ENCODE measurements around the gene NHLRC4. TPM values are rescaled to one million over a fixed set of nuclear protein-coding genes. Genes with fewer than 3 reads are reported as not detected.
A peak's percentile ranks its signal among the peaks of the same experiment; 100 is the strongest.

NHLRC4 gene
- total and polyA plus RNA-seq, 2 of the 13 experiments (the other 11 are each of a cell fraction or from before 2014, with no cell fraction given): 0.40 to 0.59 TPM

GRCh38 chr16:559021-559380 lies 7.8 kb upstream of the NHLRC4 start (continued):
- TF ChIP-seq, protein P1, sequence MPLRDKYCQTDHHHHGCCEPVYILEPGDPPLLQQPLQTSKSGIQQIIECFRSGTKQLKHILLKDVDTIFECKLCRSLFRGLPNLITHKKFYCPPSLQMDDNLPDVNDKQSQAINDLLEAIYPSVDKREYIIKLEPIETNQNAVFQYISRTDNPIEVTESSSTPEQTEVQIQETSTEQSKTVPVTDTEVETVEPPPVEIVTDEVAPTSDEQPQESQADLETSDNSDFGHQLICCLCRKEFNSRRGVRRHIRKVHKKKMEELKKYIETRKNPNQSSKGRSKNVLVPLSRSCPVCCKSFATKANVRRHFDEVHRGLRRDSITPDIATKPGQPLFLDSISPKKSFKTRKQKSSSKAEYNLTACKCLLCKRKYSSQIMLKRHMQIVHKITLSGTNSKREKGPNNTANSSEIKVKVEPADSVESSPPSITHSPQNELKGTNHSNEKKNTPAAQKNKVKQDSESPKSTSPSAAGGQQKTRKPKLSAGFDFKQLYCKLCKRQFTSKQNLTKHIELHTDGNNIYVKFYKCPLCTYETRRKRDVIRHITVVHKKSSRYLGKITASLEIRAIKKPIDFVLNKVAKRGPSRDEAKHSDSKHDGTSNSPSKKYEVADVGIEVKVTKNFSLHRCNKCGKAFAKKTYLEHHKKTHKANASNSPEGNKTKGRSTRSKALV (CRISPR knock-in tag; IDR thresholded peaks at IDR 0.05): 0 out of 2 replicates have a peak, but pooled peaks have one; percentile 19
- TF ChIP-seq MTA1 (CRISPR knock-in tag; IDR thresholded peaks at IDR 0.05; ENCODE audit: borderline replicate concordance): peak; percentile 3; the same call in 1 of the 2 replicates
- TF ChIP-seq, protein P2, sequence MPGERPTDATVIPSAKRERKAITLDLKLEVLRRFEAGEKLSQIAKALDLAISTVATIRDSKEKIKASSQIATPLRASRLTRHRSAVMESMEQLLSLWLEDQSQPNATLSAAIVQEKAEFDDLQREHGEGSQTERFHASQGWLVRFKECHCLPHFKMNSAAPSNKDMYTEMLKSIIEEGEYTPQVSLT (CRISPR knock-in tag; IDR thresholded peaks at IDR 0.05; ENCODE audit: borderline replicate concordance, low read depth): no peak
- no peak for TF ChIP-seq ZNF724P (CRISPR knock-in tag; IDR thresholded peaks at IDR 0.05; ENCODE audit: borderline replicate concordance)
- TF ChIP-seq THRA (CRISPR knock-in tag; IDR thresholded peaks at IDR 0.05; ENCODE audit: borderline replicate concordance): no peak
- no peak for TF ChIP-seq SP5 (CRISPR knock-in tag; IDR thresholded peaks at IDR 0.05; ENCODE audit: borderline replicate concordance, low read depth)
- TF ChIP-seq, protein P3, sequence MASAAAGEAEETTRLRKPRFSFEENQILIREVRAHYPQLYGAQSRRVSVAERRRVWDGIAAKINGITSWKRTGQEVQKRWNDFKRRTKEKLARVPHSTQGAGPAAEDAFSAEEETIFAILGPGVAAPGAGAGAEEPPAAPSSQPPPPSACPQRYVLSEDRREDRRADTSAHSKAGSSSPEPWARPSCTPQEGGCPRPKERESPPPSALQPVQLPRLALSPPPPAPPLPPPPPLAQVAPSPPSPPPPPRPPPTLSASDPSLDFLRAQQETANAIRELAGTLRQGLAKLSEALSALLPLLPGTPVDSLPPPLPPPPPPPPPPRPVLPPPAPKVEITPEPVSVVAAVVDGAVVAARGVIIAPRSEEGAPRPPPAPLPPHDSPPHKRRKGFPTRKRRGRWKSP (CRISPR knock-in tag; IDR thresholded peaks at IDR 0.05): peak; percentile 17; the same call in 1 of the 2 replicates
- no peak for TF ChIP-seq ZNF598 (CRISPR knock-in tag; IDR thresholded peaks at IDR 0.05; ENCODE audit: borderline replicate concordance)
